Mesenchymal stem cell (in vitro differentiated cells and primary cell): ENCODE results near the gene ABCD4.

Experiments used
- DNase-seq: peaks from one replicate; pipeline ENCODE4 v3.0.0-alpha.2; 2013
- H2AFZ ChIP-seq: one replicate; pipeline ENCODE4 v1.6.1; 2013; ENCODE audit warnings: low read depth, mild to moderate bottlenecking, control low read depth, inconsistent platforms, low read length, moderate library complexity
- H2AK5ac ChIP-seq: 2 replicates; pipeline ENCODE4 v1.6.1; 2013; ENCODE audit warnings: low read length, moderate library complexity, mild to moderate bottlenecking, inconsistent platforms; ENCODE audit not compliant: severe bottlenecking
- H2BK120ac ChIP-seq: one replicate; pipeline ENCODE4 v1.6.1; 2013; ENCODE audit warnings: low read depth, mild to moderate bottlenecking, inconsistent platforms, low read length, moderate library complexity
- H2BK12ac ChIP-seq, 2 experiments: one replicate each; pipeline ENCODE4 v1.6.1; 2013; ENCODE audit warnings: inconsistent platforms in 2 of 2, low read length in 2 of 2, mild to moderate bottlenecking in 2 of 2, moderate library complexity in 2 of 2, control low read depth in 1 of 2
- H2BK15ac ChIP-seq: one replicate; pipeline ENCODE4 v1.6.1; 2013; ENCODE audit warnings: mild to moderate bottlenecking, low read depth, inconsistent platforms; ENCODE audit not compliant: poor library complexity, severe bottlenecking
- H2BK5ac ChIP-seq: 2 replicates; pipeline ENCODE4 v1.6.1; 2013; ENCODE audit warnings: low read depth, mild to moderate bottlenecking, low read length, control low read depth, inconsistent platforms; ENCODE audit not compliant: poor library complexity, severe bottlenecking
- H3K14ac ChIP-seq, 2 experiments: one replicate each; pipeline ENCODE4 v1.6.1; 2013; ENCODE audit warnings: inconsistent platforms in 2 of 2, low read length in 2 of 2, control low read depth in 1 of 2, mild to moderate bottlenecking in 1 of 2, moderate library complexity in 1 of 2
- H3K18ac ChIP-seq, 2 experiments: one replicate each; pipeline ENCODE4 v1.6.1; 2013; ENCODE audit warnings: inconsistent platforms in 2 of 2, low read length in 2 of 2, control low read depth in 1 of 2, low read depth in 1 of 2, mild to moderate bottlenecking in 1 of 2
- H3K23ac ChIP-seq, 2 experiments: one replicate each; pipeline ENCODE4 v1.6.1; 2013; ENCODE audit warnings: inconsistent platforms in 2 of 2, low read length in 2 of 2, mild to moderate bottlenecking in 2 of 2, moderate library complexity in 2 of 2, control low read depth in 1 of 2
- H3K27ac ChIP-seq: 2 replicates; pipeline ENCODE4 v1.5.1; 2013; ENCODE audit warnings: mild to moderate bottlenecking, moderate library complexity, low read length, control low read depth, inconsistent platforms; ENCODE audit not compliant: poor library complexity, severe bottlenecking
- H3K27me3 ChIP-seq, 2 experiments: 2 replicates each; pipeline versions ENCODE4 v1.6.1 to v1.7.0; 2013; ENCODE audit warnings: low read length in 2 of 2, mild to moderate bottlenecking in 2 of 2, moderate library complexity in 2 of 2, control low read depth in 1 of 2, inconsistent platforms in 1 of 2; ENCODE audit not compliant: control insufficient read depth in 1 of 2, insufficient read depth in 1 of 2
- H3K36me3 ChIP-seq, 2 experiments: 2 replicates each; pipeline versions ENCODE4 v1.6.1 to v1.7.0; 2013; ENCODE audit warnings: low read length in 2 of 2, control low read depth in 1 of 2, inconsistent platforms in 1 of 2, low read depth in 1 of 2, mild to moderate bottlenecking in 1 of 2; ENCODE audit not compliant: insufficient read depth in 2 of 2, control insufficient read depth in 1 of 2
- H3K4ac ChIP-seq, 2 experiments: one replicate each; pipeline ENCODE4 v1.6.1; 2013; ENCODE audit warnings: inconsistent platforms in 2 of 2, low read length in 2 of 2, mild to moderate bottlenecking in 2 of 2, moderate library complexity in 2 of 2, control low read depth in 1 of 2, low read depth in 1 of 2
- H3K4me1 ChIP-seq: 2 replicates; pipeline ENCODE4 v1.6.1; 2013; ENCODE audit warnings: low read depth, low read length, control low read depth; ENCODE audit not compliant: control insufficient read depth, insufficient read depth
- H3K4me2 ChIP-seq: 2 replicates; pipeline ENCODE4 v1.6.1; 2013; ENCODE audit warnings: low read length, mild to moderate bottlenecking, inconsistent platforms; ENCODE audit not compliant: poor library complexity, severe bottlenecking
- H3K4me3 ChIP-seq, 2 experiments: 2 replicates each; pipeline versions ENCODE4 v1.5.1 to v1.7.0; 2013; ENCODE audit warnings: low read length in 2 of 2, mild to moderate bottlenecking in 2 of 2, control low read depth in 1 of 2, low read depth in 1 of 2; ENCODE audit not compliant: insufficient read depth in 1 of 2
- H3K79me1 ChIP-seq: replicated peaks from 2 replicates; pipeline ENCODE4 v1.6.1; 2013; ENCODE audit warnings: mild to moderate bottlenecking, control low read depth, low read length, inconsistent platforms; ENCODE audit not compliant: poor library complexity, severe bottlenecking
- H3K9ac ChIP-seq: 2 replicates; pipeline ENCODE4 v1.7.0; 2013; ENCODE audit warnings: mild to moderate bottlenecking, low read length, moderate library complexity
- H3K9me3 ChIP-seq: 2 replicates; pipeline ENCODE4 v1.7.0; 2013; ENCODE audit warnings: mild to moderate bottlenecking, low read length; ENCODE audit not compliant: control insufficient read depth
- H4K8ac ChIP-seq: one replicate; pipeline ENCODE4 v1.6.1; 2013; ENCODE audit warnings: inconsistent platforms, mild to moderate bottlenecking, low read length, moderate library complexity
- H4K91ac ChIP-seq: one replicate; pipeline ENCODE4 v1.6.1; 2013; ENCODE audit warnings: mild to moderate bottlenecking, low read length, inconsistent platforms
- WGBS: methylation state at CpG from one replicate; pipeline ENCODE4 v1.1.7; 2013; ENCODE audit warnings: mixed read lengths; 5-methylcytosine and 5-hydroxymethylcytosine counted together

ABCD4 gene

GRCh38 chr14:74348735-74349463, 46.2 kb upstream of the ABCD4 start:
- H3K79me1 ChIP-seq: no peaks in the 10 kb centered on the region
- H3K4me3 ChIP-seq: no peak overlapping the region
- no peak overlapping the region for H2AFZ ChIP-seq
- 28% methylated on average over 14 of the region's 17 CpGs for WGBS
- H2BK12ac ChIP-seq: no peak overlapping the region
- no peak overlapping the region for H3K9ac ChIP-seq
- H3K4ac ChIP-seq: no peak overlapping the region
- no peak for DNase-seq
- H3K4me1 ChIP-seq: no peaks in the 10 kb centered on the region
- no peak overlapping the region for H2AK5ac ChIP-seq
- no peaks in the 10 kb centered on the region for H3K36me3 ChIP-seq
- H2BK120ac ChIP-seq: no peak overlapping the region
- no peak overlapping the region for H4K8ac ChIP-seq
- no peak overlapping the region for H2BK5ac ChIP-seq
- H2BK15ac ChIP-seq: no peak overlapping the region
- H3K9me3 ChIP-seq: no peaks in the 10 kb centered on the region
- H3K23ac ChIP-seq: no peak overlapping the region
- H3K27me3 ChIP-seq: peaks cover 57 to 71% of the 10 kb centered on the region in 2 experiments
- H3K18ac ChIP-seq: no peak overlapping the region
- H4K91ac ChIP-seq: no peak overlapping the region
- H3K14ac ChIP-seq: no peak overlapping the region
- no peak overlapping the region for H3K27ac ChIP-seq
- H3K4me2 ChIP-seq: no peak overlapping the region

GRCh38 chr14:74348241-74348734, 45.6 kb upstream of the ABCD4 start, which contains the start of gene VRTN:
Gene VRTN (plus strand): TSS chr14:74348471. CDS start chr14:74356784, 8,313 bp downstream.
- H4K8ac ChIP-seq: no peak within 1 kb of the TSS
- H3K4me3 ChIP-seq: no peak within 1 kb of the TSS
- DNase-seq: no peak
- no peak within 1 kb of the TSS for H3K9ac ChIP-seq
- no peak within 1 kb of the TSS for H2BK120ac ChIP-seq
- no peak within 1 kb of the TSS for H3K27ac ChIP-seq
- no peak within 1 kb of the TSS for H2AK5ac ChIP-seq
- H3K79me1 ChIP-seq: no peaks in the 10 kb centered on the region
- H3K14ac ChIP-seq: peak within 1 kb of the TSS in 1 of 2 experiments; percentile 41
- no peak within 1 kb of the TSS for H2AFZ ChIP-seq
- no peak within 1 kb of the TSS for H3K4ac ChIP-seq
- peaks cover 57 to 71% of the 10 kb centered on the region in 2 experiments for H3K27me3 ChIP-seq
- H2BK12ac ChIP-seq: no peak within 1 kb of the TSS
- H2BK5ac ChIP-seq: no peak within 1 kb of the TSS
- H4K91ac ChIP-seq: no peak within 1 kb of the TSS
- no peaks in the 10 kb centered on the region for H3K9me3 ChIP-seq
- no peaks in the 10 kb centered on the region for H3K4me1 ChIP-seq
- no peak within 1 kb of the TSS for H2BK15ac ChIP-seq
- H3K23ac ChIP-seq: no peak within 1 kb of the TSS
- 19% methylated on average over 10 of the region's 12 CpGs for WGBS
- no peak within 1 kb of the TSS for H3K18ac ChIP-seq
- H3K4me2 ChIP-seq: no peak within 1 kb of the TSS
- H3K36me3 ChIP-seq: no peaks in the 10 kb centered on the region

GRCh38 chr14:74347795-74348100, 45.0 kb upstream of the ABCD4 start:
- H2BK120ac ChIP-seq: no peak overlapping the region
- H3K9me3 ChIP-seq: no peaks in the 10 kb centered on the region
- H2BK5ac ChIP-seq: no peak overlapping the region
- no peaks in the 10 kb centered on the region for H3K79me1 ChIP-seq
- no peak overlapping the region for H3K4ac ChIP-seq
- no peak overlapping the region for H3K27ac ChIP-seq
- no peak for DNase-seq
- no peak overlapping the region for H2BK15ac ChIP-seq
- no peaks in the 10 kb centered on the region for H3K36me3 ChIP-seq
- H3K4me1 ChIP-seq: no peaks in the 10 kb centered on the region
- no peak overlapping the region for H3K9ac ChIP-seq
- H4K8ac ChIP-seq: no peak overlapping the region
- H2AK5ac ChIP-seq: no peak overlapping the region
- H2AFZ ChIP-seq: no peak overlapping the region
- H3K18ac ChIP-seq: no peak overlapping the region
- no peak overlapping the region for H3K4me2 ChIP-seq
- no peak overlapping the region for H2BK12ac ChIP-seq
- no peak overlapping the region for H3K4me3 ChIP-seq
- H3K27me3 ChIP-seq: peaks cover 52 to 70% of the 10 kb centered on the region in 2 experiments
- 0% methylated on average over 1 of the region's 1 CpG for WGBS
- H3K23ac ChIP-seq: no peak overlapping the region
- peak overlapping the region in 1 of 2 experiments; percentile 41 for H3K14ac ChIP-seq
- H4K91ac ChIP-seq: no peak overlapping the region

- no peak overlapping the region for H4K8ac ChIP-seq
- no peak overlapping the region for H2AFZ ChIP-seq
- no peak overlapping the region for H3K4me2 ChIP-seq
- WGBS: 39% methylated on average over 6 of the region's 7 CpGs
- no peak overlapping the region for H4K91ac ChIP-seq
- H3K14ac ChIP-seq: peak overlapping the region in 1 of 2 experiments; percentile 41
- no peaks in the 10 kb centered on the region for H3K36me3 ChIP-seq
- peaks cover 49 to 69% of the 10 kb centered on the region in 2 experiments for H3K27me3 ChIP-seq
- DNase-seq: no peak
- no peak overlapping the region for H2BK5ac ChIP-seq
- H3K23ac ChIP-seq: no peak overlapping the region
- no peak overlapping the region for H3K27ac ChIP-seq
- no peaks in the 10 kb centered on the region for H3K4me1 ChIP-seq
- no peak overlapping the region for H2BK120ac ChIP-seq
- no peak overlapping the region for H3K18ac ChIP-seq
- no peak overlapping the region for H2AK5ac ChIP-seq
- no peaks in the 10 kb centered on the region for H3K9me3 ChIP-seq
- H2BK12ac ChIP-seq: no peak overlapping the region
- no peaks in the 10 kb centered on the region for H3K79me1 ChIP-seq
- no peak overlapping the region for H3K9ac ChIP-seq
- no peak overlapping the region for H2BK15ac ChIP-seq
- H3K4me3 ChIP-seq: no peak overlapping the region
- no peak overlapping the region for H3K4ac ChIP-seq
Observed at GRCh38 chr14:74347097-74347794, 44.5 kb upstream of the ABCD4 start.
